NCI-H524 treated with DMSO at 0.1 percent for 48 hours (cell line): ENCODE measurements around the gene FAM20C.
"Not testable (repeated sequence)": the region's sequence is repeated elsewhere in the genome, so short reads cannot be mapped to it uniquely, and the experiment has no call there.

Source experiments
- DNase-seq: peaks from one replicate; lab custom pipeline; 2025; lab: John Stamatoyannopoulos, UW

The FAM20C gene

GRCh38 chr7:259751-260405, 67.5 kb downstream of the FAM20C start:
- no peak for DNase-seq

- no peak for DNase-seq
These were observed 68.3 kb downstream of the FAM20C start for GRCh38 chr7:260441-261281.

- no peak for DNase-seq
These were observed 69.2 kb downstream of the FAM20C start for GRCh38 chr7:261341-262250.

GRCh38 chr7:262251-262572, 69.8 kb downstream of the FAM20C start:
- no peak for DNase-seq

GRCh38 chr7:262631-263311, 70.4 kb downstream of the FAM20C start:
- DNase-seq, result not testable (repeated sequence)

GRCh38 chr7:263483-264351, 71.3 kb downstream of the FAM20C start:
- not testable (repeated sequence) for DNase-seq

- no peak for DNase-seq
These were observed 72.3 kb downstream of the FAM20C start for GRCh38 chr7:264541-265191.

GRCh38 chr7:265192-265997, 73.0 kb downstream of the FAM20C start:
- no peak for DNase-seq

- DNase-seq, result no peak
These were observed 73.9 kb downstream of the FAM20C start for GRCh38 chr7:265998-266850.

GRCh38 chr7:266851-267840, 74.8 kb downstream of the FAM20C start:
- no peak for DNase-seq

- no peak for DNase-seq
These were observed 76.6 kb downstream of the FAM20C start for GRCh38 chr7:268991-269390.

- DNase-seq, result no peak
These were observed 77.3 kb downstream of the FAM20C start for GRCh38 chr7:269721-270120.

GRCh38 chr7:270351-270983, 78.1 kb downstream of the FAM20C start:
- no peak for DNase-seq

- DNase-seq, result no peak
These were observed 79.1 kb downstream of the FAM20C start for GRCh38 chr7:271266-272107.

- no peak for DNase-seq
These were observed 79.8 kb downstream of the FAM20C start for GRCh38 chr7:272108-272615.

- DNase-seq, result no peak
These were observed 80.3 kb downstream of the FAM20C start for GRCh38 chr7:272631-273030.
